ENCODE measurements around the gene ECPAS. TPM values are rescaled to one million over a fixed set of nuclear protein-coding genes. Genes with fewer than 3 reads are reported as not detected.
A peak's percentile ranks its signal among the peaks of the same experiment; 100 is the strongest.

ECPAS gene
- total RNA-seq, 2 donors from 2014 or later: 54.7 to 65.5 TPM

GRCh38 chr9:111531716-111532115, 47.5 kb upstream of the ECPAS start:
- TF ChIP-seq, protein P1, sequence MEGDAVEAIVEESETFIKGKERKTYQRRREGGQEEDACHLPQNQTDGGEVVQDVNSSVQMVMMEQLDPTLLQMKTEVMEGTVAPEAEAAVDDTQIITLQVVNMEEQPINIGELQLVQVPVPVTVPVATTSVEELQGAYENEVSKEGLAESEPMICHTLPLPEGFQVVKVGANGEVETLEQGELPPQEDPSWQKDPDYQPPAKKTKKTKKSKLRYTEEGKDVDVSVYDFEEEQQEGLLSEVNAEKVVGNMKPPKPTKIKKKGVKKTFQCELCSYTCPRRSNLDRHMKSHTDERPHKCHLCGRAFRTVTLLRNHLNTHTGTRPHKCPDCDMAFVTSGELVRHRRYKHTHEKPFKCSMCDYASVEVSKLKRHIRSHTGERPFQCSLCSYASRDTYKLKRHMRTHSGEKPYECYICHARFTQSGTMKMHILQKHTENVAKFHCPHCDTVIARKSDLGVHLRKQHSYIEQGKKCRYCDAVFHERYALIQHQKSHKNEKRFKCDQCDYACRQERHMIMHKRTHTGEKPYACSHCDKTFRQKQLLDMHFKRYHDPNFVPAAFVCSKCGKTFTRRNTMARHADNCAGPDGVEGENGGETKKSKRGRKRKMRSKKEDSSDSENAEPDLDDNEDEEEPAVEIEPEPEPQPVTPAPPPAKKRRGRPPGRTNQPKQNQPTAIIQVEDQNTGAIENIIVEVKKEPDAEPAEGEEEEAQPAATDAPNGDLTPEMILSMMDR (conservative IDR thresholded peaks at IDR 0.05): no peak
- no peak overlapping the region for H3K4me3 ChIP-seq (ENCODE audit: low read length)
- H3K4me1 Mint-ChIP-seq: peaks cover 4% of the 10 kb centered on the region
- no peak overlapping the region for H3K4me3 Mint-ChIP-seq
- peaks cover 50% of the 10 kb centered on the region for H3K36me3 Mint-ChIP-seq (ENCODE audit: low read depth)
- peaks cover 11% of the 10 kb centered on the region for H3K9me3 Mint-ChIP-seq
- 94 to 98% methylated on average over 2 to 4 of the region's 4 CpGs for WGBS, 2 experiments (ENCODE audit: insufficient coverage in 1 of 2, insufficient read length in 1 of 2)
- H3K9me3 ChIP-seq (ENCODE audit: control insufficient read depth, low read length): peaks cover 24% of the 10 kb centered on the region
- H3K9ac ChIP-seq (ENCODE audit: extremely low read depth, low read length, poor library complexity, severe bottlenecking): no peak overlapping the region
- peaks cover 12% of the 10 kb centered on the region for H3K36me3 ChIP-seq (ENCODE audit: control insufficient read depth, insufficient read depth, low read length)
- H3K27me3 ChIP-seq (ENCODE audit: control insufficient read depth, insufficient read depth, low read length, poor library complexity, severe bottlenecking): no peaks in the 10 kb centered on the region
- no peaks in the 10 kb centered on the region for H3K4me1 ChIP-seq (ENCODE audit: control insufficient read depth, insufficient read depth, low read length)
- H3K27ac Mint-ChIP-seq: no peak overlapping the region
- H3K27ac ChIP-seq (ENCODE audit: low read depth, low read length): no peak overlapping the region
- DNase-seq: no peak
- no peaks in the 10 kb centered on the region for H3K27me3 Mint-ChIP-seq (ENCODE audit: insufficient read depth)

- Histone ChIP-seq H3K4me3 (ENCODE audit: low read length) (no peak overlapping the region), H3K27me3 (ENCODE audit: control insufficient read depth, insufficient read depth, low read length, poor library complexity, severe bottlenecking) (peaks cover 10% of the 10 kb centered on the region), H3K4me1 (ENCODE audit: control insufficient read depth, insufficient read depth, low read length) (no peaks in the 10 kb centered on the region), H3K9me3 (ENCODE audit: control insufficient read depth, low read length) (peaks cover 10% of the 10 kb centered on the region), H3K27ac (ENCODE audit: low read depth, low read length) (no peak overlapping the region), H3K9ac (ENCODE audit: extremely low read depth, low read length, poor library complexity, severe bottlenecking) (no peak overlapping the region), H3K36me3 (ENCODE audit: control insufficient read depth, insufficient read depth, low read length) (peaks cover 4% of the 10 kb centered on the region)
- Mint-ChIP-seq H3K4me3 (no peak overlapping the region), H3K27ac (no peak overlapping the region), H3K27me3 (ENCODE audit: insufficient read depth) (peaks cover 10% of the 10 kb centered on the region), H3K36me3 (ENCODE audit: low read depth) (peaks cover 37% of the 10 kb centered on the region), H3K4me1 (peaks cover 11% of the 10 kb centered on the region), H3K9me3 (peaks cover 4% of the 10 kb centered on the region)
- TF ChIP-seq, protein P1 (conservative IDR thresholded peaks at IDR 0.05): no peak
- WGBS, 2 experiments (ENCODE audit: insufficient coverage in 1 of 2, insufficient read length in 1 of 2): 14% methylated on average over 2 of the region's 2 CpGs; no CpG with 5 or more reads in 1 of the 2 experiments
- DNase-seq: peak; percentile 71
These were observed 45.6 kb upstream of the ECPAS start for GRCh38 chr9:111529787-111530186.

GRCh38 chr9:111527347-111527746, 43.2 kb upstream of the ECPAS start:
- H3K9ac ChIP-seq (ENCODE audit: extremely low read depth, low read length, poor library complexity, severe bottlenecking): no peak overlapping the region
- H3K27ac ChIP-seq (ENCODE audit: low read depth, low read length): no peak overlapping the region
- TF ChIP-seq, protein P1 (conservative IDR thresholded peaks at IDR 0.05): no peak
- no peak overlapping the region for H3K27ac Mint-ChIP-seq
- no peak overlapping the region for H3K4me3 Mint-ChIP-seq
- no peaks in the 10 kb centered on the region for H3K36me3 ChIP-seq (ENCODE audit: control insufficient read depth, insufficient read depth, low read length)
- no peak overlapping the region for H3K4me3 ChIP-seq (ENCODE audit: low read length)
- no peaks in the 10 kb centered on the region for H3K4me1 ChIP-seq (ENCODE audit: control insufficient read depth, insufficient read depth, low read length)
- peaks cover 10% of the 10 kb centered on the region for H3K27me3 Mint-ChIP-seq (ENCODE audit: insufficient read depth)
- H3K9me3 Mint-ChIP-seq: peaks cover 1% of the 10 kb centered on the region
- no peaks in the 10 kb centered on the region for H3K9me3 ChIP-seq (ENCODE audit: control insufficient read depth, low read length)
- DNase-seq: no peak
- WGBS, 2 experiments (ENCODE audit: insufficient coverage in 1 of 2, insufficient read length in 1 of 2): 93 to 94% methylated on average over 2 of the region's 2 CpGs
- H3K4me1 Mint-ChIP-seq: peaks cover 19% of the 10 kb centered on the region
- H3K36me3 Mint-ChIP-seq (ENCODE audit: low read depth): peaks cover 15% of the 10 kb centered on the region
- H3K27me3 ChIP-seq (ENCODE audit: control insufficient read depth, insufficient read depth, low read length, poor library complexity, severe bottlenecking): peaks cover 10% of the 10 kb centered on the region
